Fibroblast of skin of left quadriceps (primary cell): ENCODE data around the gene EGR2.

Source experiments
- DNase-seq, 2 experiments: peaks; one replicate each; pipeline ENCODE4 v3.0.0-alpha.2; 2013; ENCODE audit warnings: low read depth in 2 of 2

EGR2 gene

GRCh38 chr10:62816331-62817120 lies at the start of gene EGR2:
Gene EGR2, minus strand, starts transcription at chr10:62816366. Its CDS starts 337 bp downstream, at chr10:62816029.
- DNase-seq = peak; percentile 81 to 85

- no peak for DNase-seq
Observed at GRCh38 chr10:62862447-62862846, 46.3 kb upstream of the EGR2 start.

- no peak for DNase-seq
Observed at GRCh38 chr10:62861507-62861906, 45.3 kb upstream of the EGR2 start.

GRCh38 chr10:62860946-62861345 lies 44.8 kb upstream of the EGR2 start:
- no peak for DNase-seq

- DNase-seq = peak; percentile 3 to 11
Observed at GRCh38 chr10:62858364-62858763, 42.2 kb upstream of the EGR2 start.

- no peak for DNase-seq
Observed at GRCh38 chr10:62856021-62856420, 39.9 kb upstream of the EGR2 start.

- DNase-seq = no peak
Observed at GRCh38 chr10:62853710-62854109, 37.5 kb upstream of the EGR2 start.

- DNase-seq = no peak
Observed at GRCh38 chr10:62852961-62853702, 37.0 kb upstream of the EGR2 start.

- no peak for DNase-seq
Observed at GRCh38 chr10:62851442-62851841, 35.3 kb upstream of the EGR2 start.

- no peak for DNase-seq
Observed at GRCh38 chr10:62850646-62851045, 34.5 kb upstream of the EGR2 start.

- DNase-seq = no peak
Observed at GRCh38 chr10:62847433-62847832, 31.3 kb upstream of the EGR2 start.

GRCh38 chr10:62844280-62845011 lies 28.3 kb upstream of the EGR2 start:
- DNase-seq = no peak

- no peak for DNase-seq
Observed at GRCh38 chr10:62843600-62843999, 27.4 kb upstream of the EGR2 start.

- DNase-seq = no peak
Observed at GRCh38 chr10:62842983-62843382, 26.8 kb upstream of the EGR2 start.

GRCh38 chr10:62839590-62839989 lies 23.4 kb upstream of the EGR2 start:
- no peak for DNase-seq

- peak; percentile 74 to 76 for DNase-seq
Observed at GRCh38 chr10:62831346-62831745, 15.2 kb upstream of the EGR2 start.

- DNase-seq = no peak
Observed at GRCh38 chr10:62830679-62831078, 14.5 kb upstream of the EGR2 start.

GRCh38 chr10:62829622-62830021 lies 13.5 kb upstream of the EGR2 start:
- DNase-seq = no peak

GRCh38 chr10:62826273-62826672 lies 10.1 kb upstream of the EGR2 start:
- DNase-seq = no peak

- no peak for DNase-seq
Observed at GRCh38 chr10:62820586-62820985, 4.4 kb upstream of the EGR2 start.

GRCh38 chr10:62819141-62819920 lies 3.2 kb upstream of the EGR2 start:
- no peak for DNase-seq
